LNCAP (cell line): Measurements from ENCODE around the gene IL3RA.

Experiments used
- TF ChIP-seq, protein P1 (sequence below): fragments of 450-650 bp; IDR thresholded peaks from 2 replicates; pipeline ENCODE4 v1.5.1; 2017; ENCODE audit warnings: mild to moderate bottlenecking

Gene IL3RA

GRCh38 chrX:1336331-1336943 is at the start of gene IL3RA:
TSS of gene IL3RA (plus strand) at chrX:1336785. CDS start at chrX:1341766, 4,981 bp downstream.
- TF ChIP-seq, protein P1, sequence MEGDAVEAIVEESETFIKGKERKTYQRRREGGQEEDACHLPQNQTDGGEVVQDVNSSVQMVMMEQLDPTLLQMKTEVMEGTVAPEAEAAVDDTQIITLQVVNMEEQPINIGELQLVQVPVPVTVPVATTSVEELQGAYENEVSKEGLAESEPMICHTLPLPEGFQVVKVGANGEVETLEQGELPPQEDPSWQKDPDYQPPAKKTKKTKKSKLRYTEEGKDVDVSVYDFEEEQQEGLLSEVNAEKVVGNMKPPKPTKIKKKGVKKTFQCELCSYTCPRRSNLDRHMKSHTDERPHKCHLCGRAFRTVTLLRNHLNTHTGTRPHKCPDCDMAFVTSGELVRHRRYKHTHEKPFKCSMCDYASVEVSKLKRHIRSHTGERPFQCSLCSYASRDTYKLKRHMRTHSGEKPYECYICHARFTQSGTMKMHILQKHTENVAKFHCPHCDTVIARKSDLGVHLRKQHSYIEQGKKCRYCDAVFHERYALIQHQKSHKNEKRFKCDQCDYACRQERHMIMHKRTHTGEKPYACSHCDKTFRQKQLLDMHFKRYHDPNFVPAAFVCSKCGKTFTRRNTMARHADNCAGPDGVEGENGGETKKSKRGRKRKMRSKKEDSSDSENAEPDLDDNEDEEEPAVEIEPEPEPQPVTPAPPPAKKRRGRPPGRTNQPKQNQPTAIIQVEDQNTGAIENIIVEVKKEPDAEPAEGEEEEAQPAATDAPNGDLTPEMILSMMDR = no peak

DNA sequence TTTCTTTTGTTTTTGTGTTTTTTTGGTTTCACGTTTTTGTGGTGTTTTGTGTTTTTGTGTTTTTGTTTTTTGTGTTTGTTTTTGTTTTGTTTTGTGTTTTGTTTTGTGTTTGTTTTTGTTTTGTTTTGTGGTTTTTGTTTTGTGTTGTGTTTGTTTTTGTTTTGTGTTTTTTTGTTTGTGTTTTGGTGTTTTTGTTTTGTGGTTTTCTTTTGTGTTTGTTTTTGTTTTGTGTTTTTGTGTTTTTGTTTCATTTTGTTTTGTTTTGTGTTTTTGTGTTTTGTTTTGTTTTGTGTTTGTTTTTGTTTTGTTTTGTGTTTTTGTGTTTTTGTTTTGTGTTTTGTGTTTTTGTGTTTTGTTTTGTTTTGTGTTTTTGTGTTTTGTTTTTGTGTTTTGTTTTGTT is 47.0 kb upstream of the IL3RA start:
- TF ChIP-seq, protein P1 = no peak

GRCh38 chrX:1291110-1291740 is 45.4 kb upstream of the IL3RA start:
- TF ChIP-seq, protein P1 = no peak

DNA sequence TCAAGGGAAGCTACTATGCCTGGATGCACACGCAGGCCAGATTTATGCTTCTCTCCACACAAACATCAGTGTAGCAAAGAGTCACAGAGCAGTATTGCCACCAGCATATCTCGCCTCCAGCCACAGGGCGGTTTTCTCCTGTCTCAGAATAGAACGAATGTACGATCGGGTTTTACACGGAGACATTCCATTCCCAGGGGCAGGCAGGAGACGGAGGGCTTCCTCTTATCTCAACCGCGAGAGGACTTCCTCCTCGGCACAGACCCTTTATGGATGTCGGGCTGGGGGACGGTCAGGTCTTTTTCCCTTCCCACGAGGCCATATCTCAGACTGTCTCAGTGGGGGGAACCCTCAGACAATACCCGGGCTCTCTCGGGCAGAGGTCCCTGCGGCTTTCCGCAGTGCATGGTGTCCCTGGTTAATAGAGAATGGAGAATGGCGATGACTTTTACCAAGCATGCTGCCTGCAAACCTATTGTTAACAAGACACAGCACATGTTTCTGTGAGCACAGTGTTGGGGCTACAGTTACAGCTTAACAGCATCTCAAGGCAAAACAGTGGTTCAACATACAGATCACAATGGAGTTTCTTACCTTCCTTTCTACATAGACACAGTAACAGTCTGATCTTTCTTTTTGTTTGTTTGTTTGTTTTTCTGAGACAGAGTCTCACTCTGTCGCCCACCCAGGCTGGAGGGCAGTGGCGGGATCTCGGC is 43.9 kb upstream of the IL3RA start:
- TF ChIP-seq, protein P1 = no peak

DNA sequence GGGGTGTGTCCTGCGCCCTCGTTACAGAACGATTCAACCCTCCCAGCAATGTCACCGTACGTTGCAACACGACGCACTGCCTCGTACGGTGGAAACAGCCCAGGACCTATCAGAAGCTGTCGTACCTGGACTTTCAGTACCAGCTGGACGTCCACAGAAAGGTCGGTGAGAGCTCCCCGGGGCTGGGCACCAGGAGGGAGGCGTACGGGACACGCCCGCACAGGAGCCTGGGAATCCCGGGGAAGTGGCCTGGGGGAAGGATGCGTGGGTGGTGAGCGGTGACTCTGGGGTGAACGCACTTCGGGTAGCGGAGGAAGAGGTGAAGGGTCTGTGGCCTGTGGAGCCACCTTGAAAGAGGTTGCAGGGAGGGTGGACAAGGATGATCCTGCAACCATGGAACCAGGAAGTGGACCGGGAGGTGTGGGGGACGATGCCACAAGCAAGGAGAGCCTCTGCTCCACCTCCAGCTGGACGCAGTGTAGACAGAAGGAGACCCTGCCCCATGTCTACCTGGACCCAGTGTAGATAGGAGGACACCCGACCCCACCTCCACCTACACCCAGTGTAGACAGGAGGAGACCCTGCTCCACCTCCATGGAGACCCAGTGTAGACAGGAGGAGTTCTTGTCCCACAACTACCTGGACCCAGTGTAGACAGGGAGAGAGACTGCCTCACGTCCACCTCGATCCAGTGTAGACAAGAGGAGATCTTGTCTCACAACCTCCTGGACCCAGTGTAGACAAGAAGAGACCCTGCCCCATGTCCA is 42.1 kb upstream of the IL3RA start:
- TF ChIP-seq, protein P1 = no peak

DNA sequence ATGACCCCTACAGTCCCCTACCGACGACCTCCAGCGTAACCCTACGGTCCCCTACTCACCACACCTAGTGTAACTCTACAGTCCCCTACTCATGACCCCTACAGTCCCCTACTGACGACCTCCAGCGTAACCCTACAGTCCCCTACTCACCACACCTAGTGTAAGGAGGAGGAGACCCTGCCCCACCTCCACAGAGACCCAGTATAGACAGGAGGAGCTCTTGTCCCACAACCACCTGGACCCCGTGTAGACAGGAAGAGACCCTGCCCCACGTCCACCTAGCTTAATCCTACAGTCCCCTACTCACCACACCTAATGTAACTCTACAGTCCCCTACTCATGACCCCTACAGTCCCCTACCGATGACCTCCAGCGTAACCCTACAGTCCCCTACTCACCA is 41.0 kb upstream of the IL3RA start:
- TF ChIP-seq, protein P1 = no peak

GRCh38 chrX:1300449-1300848 is 36.1 kb upstream of the IL3RA start:
- TF ChIP-seq, protein P1 = no peak
